ENCODE data around the gene PIK3CG.
A peak's percentile ranks its signal among the peaks of the same experiment; 100 is the strongest.
"Not testable (repeated sequence)": the region's sequence is repeated elsewhere in the genome, so short reads cannot be mapped to it uniquely, and the experiment has no call there.

Gene PIK3CG

DNA sequence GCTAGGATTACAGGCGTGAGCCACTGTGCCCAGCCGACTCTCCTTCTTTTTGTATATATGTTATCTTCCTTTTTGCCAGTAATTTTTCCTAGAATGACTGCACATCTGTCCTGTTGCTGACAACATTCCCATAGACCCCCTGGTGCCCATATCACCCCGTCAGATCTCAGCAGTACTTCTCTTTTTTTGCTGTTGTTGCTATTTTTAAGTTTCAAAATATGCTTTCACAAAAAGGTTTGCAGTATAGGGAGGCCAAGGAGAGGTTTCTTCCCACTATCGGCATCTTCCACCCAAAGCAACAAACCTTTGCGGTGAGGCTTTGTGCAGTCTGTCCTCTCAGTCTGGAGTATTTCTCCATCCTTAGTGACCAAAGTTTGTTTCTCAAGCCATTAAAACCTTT is 23.1 kb downstream of the PIK3CG start:
- DNase-seq: no peak

DNA sequence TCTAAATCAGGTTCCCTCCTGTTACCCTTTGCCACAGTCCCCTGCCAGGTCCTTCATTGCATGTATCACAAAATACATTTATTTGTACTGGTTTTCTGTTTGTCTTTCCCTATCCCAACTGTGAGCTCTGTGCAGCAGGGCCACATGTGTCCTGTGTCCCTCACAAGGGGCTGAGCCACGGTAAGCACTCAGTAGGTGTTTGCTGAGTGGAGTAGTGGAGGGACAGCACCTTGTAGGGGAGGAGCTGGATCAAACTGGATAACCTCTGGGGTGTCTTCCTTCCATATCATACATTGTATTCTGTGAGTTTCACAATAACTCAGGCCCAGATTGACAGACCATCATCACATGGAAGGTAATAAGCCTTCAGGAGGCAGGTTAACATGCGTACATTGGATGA is 25.9 kb downstream of the PIK3CG start:
- no peak for DNase-seq

GRCh38 chr7:106891548-106892410 is 26.7 kb downstream of the PIK3CG start:
- peak; percentile 69 for DNase-seq

DNA sequence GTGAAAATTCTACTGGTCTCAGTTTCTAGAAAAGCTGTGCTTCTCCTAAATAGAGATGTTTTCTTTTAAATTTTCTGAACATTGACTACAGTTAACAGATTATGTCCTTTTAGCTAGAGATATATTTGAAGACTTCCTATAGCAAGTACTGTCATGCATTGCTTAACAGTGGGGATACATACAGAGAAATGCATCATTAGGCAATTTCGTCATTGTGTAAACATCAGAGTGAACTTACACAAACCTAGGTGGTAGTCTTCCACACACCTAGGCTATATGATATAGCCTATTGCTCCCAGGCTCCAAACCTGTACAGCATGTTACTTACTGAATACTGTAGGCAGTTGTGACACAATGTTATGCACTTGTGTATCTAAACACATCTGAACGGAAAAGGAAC is 28.5 kb downstream of the PIK3CG start:
- no peak for DNase-seq

- no peak for DNase-seq
These were observed 30.3 kb downstream of the PIK3CG start for GRCh38 chr7:106895246-106895864.

DNA sequence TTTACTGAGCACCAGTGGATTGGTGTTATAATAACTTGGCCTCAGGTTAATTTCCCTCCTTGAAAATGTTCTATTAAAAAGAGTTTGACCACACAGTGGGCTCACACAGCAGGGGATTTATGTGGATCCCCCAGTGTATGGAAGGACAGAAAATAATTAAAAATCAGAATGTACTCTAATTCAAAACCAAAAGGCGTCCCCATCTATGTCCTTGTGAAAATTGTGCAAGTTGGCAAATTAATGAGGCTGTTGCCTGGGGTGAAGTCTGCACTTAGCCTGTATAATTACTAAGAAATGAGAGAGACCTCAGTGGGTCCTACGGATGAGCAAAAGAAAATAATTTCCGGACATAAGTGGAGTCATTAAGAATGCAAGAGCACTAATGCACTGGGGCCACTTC is 31.1 kb downstream of the PIK3CG start:
- DNase-seq: no peak

- DNase-seq: not testable (repeated sequence)
These were observed 32.5 kb downstream of the PIK3CG start for GRCh38 chr7:106897553-106897952.

- not testable (repeated sequence) for DNase-seq
These were observed 33.9 kb downstream of the PIK3CG start for GRCh38 chr7:106898967-106899366.

DNA sequence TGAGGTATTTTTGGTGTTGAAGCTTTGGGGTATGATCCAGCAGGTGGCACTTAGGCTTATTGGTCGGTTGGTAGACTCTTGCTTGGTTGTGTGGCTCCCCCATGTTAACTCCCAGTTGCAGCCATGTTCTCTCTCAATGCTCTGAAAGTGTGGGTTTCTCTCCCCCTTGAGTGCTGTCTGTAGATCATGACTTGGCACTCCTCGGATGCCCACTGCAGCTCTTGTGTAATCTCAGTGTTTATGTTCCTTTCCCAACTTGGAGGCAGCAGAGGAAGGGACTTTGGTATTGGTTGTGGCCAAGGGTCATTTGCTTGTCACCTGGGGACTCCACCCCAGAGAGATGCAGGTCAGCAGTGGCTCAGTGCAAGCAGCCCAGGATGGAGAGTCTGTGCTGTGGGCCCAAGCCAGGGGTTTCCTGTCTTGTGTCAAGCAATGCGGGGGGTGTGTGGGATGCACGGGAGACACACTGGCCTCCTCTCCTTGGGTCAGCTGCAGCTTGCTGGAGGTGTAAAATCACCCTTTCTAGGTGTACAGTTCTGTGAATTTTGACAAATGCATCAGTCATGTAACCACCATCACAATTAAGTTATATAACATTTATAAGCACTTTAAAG is 36.9 kb downstream of the PIK3CG start:
- no peak for DNase-seq

DNA sequence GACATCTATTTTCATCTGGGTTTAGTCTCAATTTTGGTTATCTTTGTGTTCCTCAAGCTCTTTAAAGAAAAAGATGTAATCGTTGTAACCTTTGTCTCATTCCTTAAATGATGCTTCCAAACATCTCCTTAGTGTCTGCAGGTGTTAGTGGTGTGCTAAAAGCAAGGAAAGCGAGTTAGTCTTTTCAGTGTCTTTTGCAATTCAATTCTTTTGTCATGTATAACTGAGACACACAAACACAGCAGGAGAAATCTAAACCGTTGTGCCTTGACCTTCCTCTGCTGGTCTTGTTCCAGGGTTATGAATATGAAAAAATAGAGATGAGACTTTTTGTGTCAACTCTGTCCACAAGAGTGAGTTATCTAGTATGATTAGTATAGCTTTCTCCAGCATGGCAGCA is 40.7 kb downstream of the PIK3CG start:
- no peak for DNase-seq

DNA sequence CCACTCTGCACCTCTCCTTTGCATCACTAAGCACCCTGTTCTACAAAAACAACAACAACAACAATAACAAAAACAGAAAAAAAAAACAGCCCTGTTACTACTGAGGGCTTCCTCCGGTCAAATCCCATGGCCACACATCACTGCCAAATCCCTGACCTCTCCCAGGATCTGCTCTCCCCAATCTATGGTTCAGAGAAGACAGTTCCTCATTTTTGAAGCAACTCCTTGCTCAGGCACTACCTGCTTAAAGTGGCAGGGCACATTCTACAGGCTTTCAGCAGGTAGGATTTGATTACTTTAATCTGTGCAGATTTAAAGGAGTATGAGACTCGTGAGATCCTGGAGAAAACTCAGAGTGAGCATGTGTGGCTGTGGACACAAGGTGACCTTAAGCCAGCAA is 46.9 kb downstream of the PIK3CG start:
- DNase-seq: no peak

DNA sequence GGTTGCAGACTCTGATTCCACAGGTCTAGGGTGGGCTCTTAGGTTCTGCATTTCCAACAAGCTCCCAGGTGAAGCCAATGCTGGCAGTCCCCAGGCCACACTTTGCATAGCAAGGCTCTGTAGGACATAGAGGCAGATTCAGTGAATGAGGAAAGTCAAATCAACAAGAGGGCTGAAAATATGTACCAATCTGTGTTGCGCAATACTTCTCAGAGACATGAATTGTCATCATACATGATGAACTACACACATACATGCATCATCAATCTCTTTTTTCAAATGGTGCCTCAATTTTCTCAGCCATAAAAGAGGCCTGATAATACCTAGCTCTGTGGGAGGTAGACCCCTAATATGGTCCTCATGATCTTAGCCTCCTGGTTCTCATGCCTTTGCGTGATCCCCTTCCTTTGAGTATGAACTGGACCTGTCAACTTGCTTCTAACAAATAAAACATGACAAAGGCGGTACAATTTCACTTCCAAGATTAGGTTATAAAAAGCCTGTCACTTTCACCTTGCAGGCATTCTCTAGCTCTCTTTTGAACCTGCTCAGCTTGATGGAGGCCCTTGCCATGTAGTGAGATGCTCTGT is 49.0 kb downstream of the PIK3CG start:
- no peak for DNase-seq

DNA sequence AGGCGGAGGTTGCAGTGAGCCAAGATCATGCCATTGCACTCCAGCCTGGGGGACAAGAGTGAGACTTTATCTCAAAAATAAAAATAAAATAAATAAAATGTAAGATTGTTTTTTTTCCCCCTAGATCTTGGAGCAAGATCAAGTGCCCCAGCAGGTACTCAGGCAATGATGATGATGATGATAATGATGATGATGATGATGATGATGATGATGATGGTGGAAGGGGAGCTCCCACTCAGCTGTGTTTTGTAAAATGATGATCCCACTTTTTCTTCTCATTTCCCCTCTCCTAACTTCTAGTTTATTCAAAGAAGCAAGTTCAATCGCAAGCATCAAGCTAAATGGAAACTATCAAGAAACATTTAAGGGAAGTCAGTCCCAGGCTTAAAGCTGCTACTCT is 50.3 kb downstream of the PIK3CG start:
- no peak for DNase-seq

- DNase-seq: no peak
These were observed 50.8 kb downstream of the PIK3CG start for GRCh38 chr7:106915873-106916272.

- no peak for DNase-seq
These were observed 51.6 kb downstream of the PIK3CG start for GRCh38 chr7:106916679-106917078.

DNA sequence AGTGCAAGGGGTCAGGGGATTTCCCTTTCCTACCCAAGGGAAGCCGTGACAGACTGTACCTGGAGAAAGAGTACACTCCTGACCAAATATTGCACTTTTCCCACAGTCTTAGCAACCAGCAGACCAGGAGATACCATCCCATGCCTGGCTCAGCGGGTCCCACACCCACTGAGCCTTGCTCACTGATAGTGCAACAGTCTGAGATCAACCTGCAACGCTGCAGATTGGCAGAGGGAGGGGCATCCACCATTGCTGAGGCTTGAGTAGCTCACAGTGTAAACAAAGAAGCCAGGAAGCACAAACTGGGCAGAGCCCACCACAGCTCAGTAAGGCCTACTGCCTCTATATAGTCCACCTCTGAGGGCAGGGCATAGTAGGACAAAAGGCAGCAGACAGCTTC is 53.9 kb downstream of the PIK3CG start:
- DNase-seq: no peak

DNA sequence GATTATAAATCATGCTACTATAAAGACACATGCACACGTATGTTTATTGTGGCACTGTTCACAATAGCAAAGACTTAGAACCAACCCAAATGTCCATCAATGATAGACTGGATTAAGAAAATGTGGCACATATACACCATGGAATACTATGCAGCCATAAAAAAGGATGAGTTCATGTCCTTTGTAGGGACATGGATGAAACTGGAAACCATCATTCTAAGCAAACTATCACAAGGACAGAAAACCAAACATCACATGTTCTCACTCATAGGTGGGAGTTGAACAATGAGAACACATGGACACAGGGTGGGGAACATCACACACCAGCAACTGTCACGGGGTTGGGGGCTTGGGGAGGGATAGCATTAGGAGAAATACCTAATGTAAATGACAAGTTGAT is 59.4 kb downstream of the PIK3CG start:
- DNase-seq: not testable (repeated sequence)

DNA sequence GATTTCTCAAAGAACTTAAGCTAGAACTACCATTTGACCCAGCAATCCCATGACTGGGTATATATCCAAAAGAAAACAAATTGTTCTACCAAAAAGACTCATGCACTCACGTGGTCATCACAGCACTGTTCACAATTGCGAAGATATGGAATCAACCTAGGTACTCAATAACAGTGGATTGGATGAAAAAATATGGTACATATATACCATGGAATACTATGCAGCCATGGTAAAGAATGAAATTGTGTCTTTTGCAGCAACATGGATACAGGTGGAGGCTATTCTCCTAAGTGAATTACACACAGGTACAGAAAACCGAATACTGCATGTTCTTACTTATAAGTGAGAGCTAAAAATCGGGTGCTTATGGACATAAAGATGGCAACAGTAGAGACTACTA is 61.8 kb downstream of the PIK3CG start:
- DNase-seq: no peak

DNA sequence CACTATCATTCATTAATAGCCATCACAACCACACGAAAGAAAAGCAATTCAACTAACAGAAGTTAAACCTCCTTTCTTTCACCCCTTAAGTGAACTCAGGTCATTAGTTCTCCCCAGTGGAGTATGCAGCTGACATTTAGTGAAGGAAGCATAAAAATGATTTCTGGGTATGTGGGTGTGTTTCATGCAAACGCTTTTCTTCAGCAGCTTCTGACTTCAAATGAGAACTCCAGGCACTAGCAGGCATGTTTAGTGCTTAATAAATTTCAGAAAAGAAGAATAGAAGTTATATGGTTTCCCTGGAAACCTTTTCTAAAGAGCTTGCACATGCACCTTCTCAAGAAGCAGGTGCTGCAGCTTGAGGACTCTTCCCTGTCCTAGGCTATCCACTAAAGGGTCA is 62.5 kb downstream of the PIK3CG start:
- DNase-seq: no peak

DNA sequence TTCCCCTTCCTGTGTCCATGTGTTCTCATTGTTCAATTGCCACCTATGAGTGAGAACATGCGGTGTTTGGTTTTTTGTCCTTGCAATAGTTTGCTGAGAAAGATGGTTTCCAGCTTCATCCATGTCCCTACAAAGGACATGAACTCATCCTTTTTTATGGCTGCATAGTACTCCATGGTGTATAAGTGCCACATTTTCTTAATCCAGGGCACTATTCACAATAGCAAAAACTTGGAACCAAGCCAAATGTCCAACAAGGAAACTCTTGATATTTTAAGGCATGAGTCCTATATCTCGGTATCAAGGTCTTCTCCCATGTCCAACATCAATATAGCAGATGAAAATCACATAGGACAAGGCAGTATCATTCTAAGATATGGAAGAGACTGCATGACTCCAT is 64.5 kb downstream of the PIK3CG start:
- DNase-seq: not testable (repeated sequence)

GRCh38 chr7:106936236-106936635 is 71.2 kb downstream of the PIK3CG start:
- DNase-seq: no peak

DNA sequence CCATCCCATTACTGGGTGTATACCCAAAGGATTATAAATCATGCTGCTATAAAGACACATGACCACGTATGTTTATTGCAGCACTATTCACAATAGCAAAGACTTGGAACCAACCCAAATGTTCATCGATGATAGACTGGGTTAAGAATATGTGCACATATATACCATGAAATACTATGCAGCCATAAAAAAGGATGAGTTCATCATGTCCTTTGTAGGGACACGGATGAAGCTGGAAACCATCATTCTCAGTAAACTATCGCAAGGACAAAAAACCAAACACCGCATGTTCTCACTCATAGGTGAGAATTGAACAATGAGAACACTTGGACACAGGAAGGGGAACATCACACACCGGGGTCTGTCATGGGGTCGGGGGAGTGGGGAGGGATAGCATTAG is 73.0 kb downstream of the PIK3CG start:
- DNase-seq: not testable (repeated sequence)

DNA sequence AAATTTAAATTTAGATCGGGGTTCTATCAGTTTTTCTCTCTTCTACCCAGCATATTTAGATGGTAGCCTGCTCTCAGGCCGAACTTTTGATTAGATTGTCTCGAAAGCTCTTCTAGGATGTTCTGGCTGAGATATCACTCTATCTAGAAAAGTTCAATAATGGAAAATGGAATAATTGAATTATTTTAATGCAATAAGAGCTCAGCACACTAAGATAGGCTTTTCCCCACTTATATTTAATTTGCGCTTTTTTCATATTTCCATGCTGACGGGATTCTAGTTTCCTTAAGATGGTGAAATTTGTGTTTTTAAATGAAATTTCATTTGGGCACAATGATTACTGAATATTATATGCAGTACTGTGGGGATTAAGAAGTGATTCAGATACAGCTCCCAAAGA is 73.7 kb downstream of the PIK3CG start:
- no peak for DNase-seq
